Fibroblast of peridontal ligament (primary cell): ENCODE results near the gene BABAM2.
"Not testable (repeated sequence)": the region's sequence is repeated elsewhere in the genome, so short reads cannot be mapped to it uniquely, and the experiment has no call there.

ENCODE experiments used
- DNase-seq: peaks from one replicate; pipeline ENCODE4 v3.0.0-alpha.2; 2010; ENCODE audit errors: extremely low read depth

The BABAM2 gene

DNA sequence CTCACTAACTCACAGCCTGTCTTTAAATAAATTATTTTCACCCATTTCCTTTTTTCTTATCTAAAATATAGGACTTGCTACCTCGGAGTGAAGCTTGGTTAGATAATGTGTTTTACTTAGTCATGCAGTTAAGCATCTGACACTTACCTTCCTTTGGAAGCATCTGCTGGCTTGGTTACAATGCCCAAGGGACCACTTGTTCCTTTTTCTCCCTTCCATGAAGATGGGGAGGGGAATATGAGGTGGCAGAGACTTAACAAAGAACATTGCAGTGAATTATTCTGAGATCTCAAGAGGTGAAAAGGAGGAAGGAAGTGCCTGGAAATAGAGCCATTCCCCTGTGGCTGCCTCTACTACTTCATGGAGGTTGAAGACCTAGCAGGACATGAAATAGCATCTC is 356.8 kb downstream of the BABAM2 start:
- DNase-seq = no peak

- no peak for DNase-seq
These were observed 357.2 kb downstream of the BABAM2 start for GRCh38 chr2:28247734-28248133.

DNA sequence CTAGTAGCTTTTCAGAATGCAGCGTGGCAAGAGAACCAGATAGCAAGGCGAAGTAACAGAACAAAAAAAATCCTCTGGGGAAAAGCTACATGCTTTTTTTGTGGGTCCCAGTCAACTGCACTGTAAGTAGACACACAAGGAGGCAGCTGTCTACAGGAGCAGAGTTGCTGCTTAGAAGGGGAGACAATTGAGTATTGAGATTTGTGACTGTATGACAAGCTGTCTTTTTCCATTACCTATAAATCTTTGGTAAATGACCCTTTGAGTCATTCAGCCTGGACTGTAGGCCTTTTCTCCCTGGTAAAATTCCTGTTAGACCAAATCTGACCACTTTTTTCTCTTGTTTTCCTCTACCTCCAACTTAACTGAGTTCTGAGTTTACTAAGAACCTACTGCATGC is 358.0 kb downstream of the BABAM2 start:
- DNase-seq = no peak

DNA sequence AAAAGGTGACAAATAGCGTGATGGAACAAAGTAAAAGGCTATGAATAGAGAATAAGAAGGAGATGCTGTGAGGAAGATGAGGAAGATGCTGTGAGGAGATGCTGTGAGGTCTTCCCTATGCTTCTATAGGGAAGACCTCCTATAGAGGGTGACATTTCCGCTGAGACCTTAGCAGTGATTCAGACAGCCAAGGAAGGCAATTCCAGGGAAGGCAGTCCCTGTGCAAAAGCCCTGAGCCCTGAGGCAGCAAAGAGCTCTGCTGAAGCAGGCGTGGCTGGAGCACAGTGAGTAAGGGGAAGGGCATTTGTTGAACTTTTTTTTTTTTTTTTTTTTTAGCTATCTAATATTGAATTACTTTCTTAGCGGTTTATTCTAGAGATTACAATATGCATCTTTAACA is 359.5 kb downstream of the BABAM2 start:
- DNase-seq = peak; percentile 69

DNA sequence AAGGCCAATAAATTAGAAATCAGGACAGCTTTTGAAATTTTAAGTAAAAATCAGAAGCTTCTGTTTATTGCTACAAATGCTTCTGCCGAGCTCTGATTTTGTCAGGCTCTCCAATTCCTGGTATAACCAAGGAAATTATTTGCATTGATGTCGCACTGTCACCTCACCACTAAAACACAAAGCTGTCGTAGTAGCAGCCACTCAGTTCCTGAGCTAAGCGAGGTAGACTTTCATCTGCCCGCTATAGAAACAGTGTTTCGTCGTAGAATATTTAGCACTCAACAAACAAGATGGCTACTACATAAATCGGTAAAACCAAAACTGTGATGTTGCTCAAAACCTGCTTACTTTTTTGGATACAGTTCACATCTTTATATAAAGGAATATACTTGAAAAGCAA is 360.8 kb downstream of the BABAM2 start:
- DNase-seq = no peak

DNA sequence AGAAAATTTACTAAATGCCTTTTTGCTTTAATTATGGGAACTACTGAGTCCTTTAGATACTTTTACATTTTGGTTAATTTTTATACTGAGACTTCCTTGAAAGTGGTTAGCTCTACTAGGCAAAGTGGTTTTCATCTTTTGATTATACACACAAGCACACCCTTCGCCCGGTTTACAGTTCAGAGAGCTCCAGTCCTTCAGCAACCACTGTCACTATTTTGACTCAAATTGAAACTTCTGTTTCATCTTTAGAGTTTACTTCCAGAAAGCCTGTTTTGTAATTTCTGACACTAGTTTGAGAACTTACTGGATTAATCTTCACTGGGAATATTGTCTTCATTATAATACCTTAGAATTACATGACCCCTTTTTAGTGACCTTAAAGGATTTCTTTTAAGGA is 361.8 kb downstream of the BABAM2 start:
- no peak for DNase-seq

GRCh38 chr2:28253543-28253942 is 363.0 kb downstream of the BABAM2 start:
- DNase-seq = no peak

GRCh38 chr2:28255231-28255630 is 364.7 kb downstream of the BABAM2 start:
- not testable (repeated sequence) for DNase-seq

GRCh38 chr2:28257182-28257581 is 366.7 kb downstream of the BABAM2 start:
- no peak for DNase-seq

DNA sequence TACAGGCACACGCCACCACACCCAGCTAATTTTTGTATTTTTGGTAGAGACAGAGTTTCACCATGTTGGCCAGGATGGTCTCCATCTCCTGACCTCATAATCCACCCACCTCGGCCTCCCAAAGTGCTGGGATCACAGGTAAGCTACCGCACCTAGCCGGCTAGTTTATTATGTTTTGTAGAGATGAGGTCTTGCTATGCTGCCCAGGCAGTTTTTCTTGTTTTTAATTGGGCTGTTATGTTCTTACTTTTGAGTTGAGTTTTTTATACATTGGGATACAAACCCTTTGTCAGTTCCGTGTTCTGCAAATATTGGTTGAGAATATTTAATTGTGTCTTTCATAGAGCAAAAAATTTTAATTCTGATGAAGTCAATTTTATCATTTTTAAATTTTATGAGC is 368.7 kb downstream of the BABAM2 start:
- not testable (repeated sequence) for DNase-seq

DNA sequence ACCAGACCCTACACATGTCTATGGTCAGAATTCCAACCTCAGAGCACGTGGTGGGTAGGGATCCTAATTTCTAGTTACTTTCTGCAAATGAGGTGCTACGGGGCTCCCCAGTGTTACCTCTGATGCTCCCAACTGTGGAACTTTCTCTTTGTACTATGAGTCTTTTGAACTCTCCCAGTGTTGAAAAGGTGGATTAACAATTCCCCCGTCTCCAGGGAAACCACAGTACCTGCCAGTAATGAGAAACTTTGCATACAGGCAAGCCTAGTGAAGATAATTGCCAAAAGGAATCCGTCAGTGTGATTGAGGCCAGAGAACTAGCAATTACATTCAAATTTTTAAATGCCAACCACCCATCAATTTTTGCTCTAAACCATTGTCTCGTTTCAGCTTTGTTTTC is 373.2 kb downstream of the BABAM2 start:
- DNase-seq = no peak

- no peak for DNase-seq
These were observed 376.8 kb downstream of the BABAM2 start for GRCh38 chr2:28267282-28267681.

- DNase-seq = no peak
These were observed 377.9 kb downstream of the BABAM2 start for GRCh38 chr2:28268386-28268785.

DNA sequence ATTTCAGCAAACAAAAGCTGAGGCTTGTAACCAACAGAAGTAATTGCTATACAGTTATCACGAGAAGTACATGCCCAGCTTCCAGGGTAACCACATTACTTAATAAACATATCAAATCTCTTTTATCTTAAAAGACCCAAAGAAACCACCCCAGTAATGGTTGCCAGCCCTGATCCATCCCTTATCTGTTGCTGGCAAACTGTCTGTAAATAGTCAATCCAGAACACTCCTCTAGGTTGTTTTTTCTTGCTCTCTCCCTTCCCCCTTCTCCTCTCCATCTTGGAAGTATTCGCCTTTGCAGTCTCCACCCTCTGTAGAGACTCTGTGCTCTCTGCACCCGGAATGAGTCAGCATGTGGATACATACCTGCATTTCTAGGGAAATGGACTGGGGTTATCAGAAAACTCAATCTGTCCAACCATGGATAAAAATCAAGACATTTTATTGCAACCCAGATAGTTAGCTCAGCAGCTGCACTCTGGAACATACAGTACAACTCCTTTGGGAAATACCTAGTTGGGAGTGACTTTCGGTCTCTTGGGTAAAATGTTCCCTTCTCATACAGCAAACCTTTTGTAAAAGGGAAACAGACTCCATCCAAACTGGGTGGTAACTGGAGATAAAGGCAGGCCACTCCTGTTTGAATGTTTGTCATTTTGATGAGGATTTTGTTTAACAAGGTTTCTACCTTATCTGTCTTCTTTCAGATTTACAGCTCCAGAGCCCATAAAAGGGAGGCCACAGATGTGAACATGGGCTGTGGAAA is 378.7 kb downstream of the BABAM2 start:
- DNase-seq = no peak

DNA sequence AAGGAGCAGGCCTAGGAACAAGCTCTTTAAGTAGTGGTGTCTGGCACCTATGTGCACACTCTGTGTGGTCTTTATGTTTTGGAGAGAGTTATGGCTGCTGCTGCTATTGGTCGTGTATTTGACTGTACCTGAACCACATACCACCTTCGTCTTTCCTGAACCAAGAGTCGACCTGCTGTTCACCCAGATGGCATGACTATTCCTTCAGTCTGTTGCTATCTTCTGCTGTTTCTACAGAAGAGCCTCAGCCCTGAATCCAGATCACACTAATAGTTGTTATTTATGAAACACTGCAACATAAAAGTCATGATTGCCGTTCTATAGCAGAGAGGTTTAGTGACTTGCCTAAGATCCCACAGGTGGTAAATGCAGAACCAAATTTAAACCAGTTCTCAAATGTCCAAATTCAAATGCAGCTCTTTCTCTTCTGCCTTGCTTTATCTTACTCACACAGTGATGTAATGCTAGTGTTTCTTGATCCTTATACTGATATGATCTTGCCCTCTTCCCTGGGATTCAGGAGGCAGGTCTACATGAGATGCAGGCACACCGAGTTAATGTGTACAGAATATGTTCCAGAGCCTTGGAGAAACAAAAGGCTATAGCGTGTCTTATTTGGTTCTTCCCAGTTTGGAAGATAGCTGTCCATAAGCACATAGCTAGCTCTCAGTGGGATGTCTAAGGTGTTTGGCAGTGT is 380.1 kb downstream of the BABAM2 start:
- DNase-seq = no peak

GRCh38 chr2:28271231-28271918 is 380.8 kb downstream of the BABAM2 start:
- DNase-seq = no peak

DNA sequence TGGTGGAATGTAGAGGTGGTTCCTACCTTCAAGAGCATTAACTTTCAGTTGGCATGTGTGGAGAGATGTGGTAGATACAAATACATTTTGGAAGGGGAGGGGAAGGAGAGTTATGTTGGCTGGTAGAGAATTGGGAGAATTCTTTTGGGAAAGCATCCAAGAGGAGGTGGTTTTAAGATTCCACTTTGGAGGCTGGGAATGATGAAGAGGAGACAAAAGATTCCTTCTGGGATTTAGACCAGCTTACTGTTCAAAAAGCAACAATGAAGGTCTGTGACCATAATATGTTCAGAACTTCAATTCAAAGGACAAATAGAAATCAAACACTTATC is 381.4 kb downstream of the BABAM2 start:
- peak; percentile 73 for DNase-seq

DNA sequence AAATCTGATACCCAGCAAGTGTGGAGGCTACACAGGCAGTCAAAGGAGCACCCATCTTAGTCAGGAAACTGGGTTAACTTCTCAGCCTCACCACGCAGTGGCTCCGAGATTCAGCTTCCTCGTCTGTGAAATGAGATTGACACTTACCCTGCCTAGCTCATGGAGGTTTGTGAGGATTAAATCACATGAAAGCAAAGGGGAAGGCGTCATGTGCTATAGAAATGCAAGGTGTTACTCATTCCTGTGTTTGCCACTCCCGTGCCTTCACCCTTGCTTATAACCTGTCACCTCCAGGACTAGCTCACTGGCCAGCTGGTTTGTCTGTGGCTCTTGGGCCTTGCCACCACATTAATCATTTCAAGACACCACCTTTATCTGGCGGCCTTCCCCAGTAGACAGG is 383.2 kb downstream of the BABAM2 start:
- no peak for DNase-seq

DNA sequence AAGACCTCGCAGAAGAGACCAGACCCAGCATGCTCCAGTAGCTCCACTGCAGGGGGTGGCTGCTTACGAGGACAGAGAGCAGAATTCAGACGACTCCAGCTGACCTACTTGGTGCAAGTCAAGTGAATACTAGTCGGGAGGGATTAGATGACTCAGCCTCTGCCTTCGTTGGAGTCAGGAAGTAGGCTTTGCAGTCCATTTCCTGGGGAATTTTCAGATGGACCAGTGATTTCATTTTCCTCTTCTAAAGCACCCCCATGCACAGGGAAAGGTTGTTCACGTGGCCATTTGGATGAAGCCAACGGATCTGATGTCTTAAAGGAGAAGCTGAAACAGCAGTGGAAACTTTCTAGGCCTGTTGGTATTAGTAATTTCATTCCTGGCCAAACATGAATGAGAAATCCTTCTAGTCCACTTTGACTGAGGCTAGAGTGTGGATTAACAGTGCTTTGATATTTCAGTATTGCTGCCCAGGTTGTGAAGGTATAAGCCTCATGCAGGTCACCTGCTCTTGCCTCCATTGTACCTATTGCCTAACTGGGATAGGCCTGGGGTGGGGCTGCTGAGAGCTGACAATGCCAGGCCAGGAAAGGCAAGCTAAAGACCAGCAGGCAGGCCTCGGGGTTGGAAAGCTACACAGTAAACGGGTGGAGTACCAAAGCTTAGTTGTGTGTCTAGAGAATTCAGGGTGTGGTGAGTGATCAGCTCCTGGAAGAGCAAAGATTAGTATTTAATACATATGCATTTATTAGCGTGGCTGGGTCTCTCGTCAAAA is 384.6 kb downstream of the BABAM2 start:
- DNase-seq = peak; percentile 81

GRCh38 chr2:28276076-28276618 is 385.6 kb downstream of the BABAM2 start:
- peak; percentile 98 for DNase-seq

- no peak for DNase-seq
These were observed 386.3 kb downstream of the BABAM2 start for GRCh38 chr2:28276807-28277206.

DNA sequence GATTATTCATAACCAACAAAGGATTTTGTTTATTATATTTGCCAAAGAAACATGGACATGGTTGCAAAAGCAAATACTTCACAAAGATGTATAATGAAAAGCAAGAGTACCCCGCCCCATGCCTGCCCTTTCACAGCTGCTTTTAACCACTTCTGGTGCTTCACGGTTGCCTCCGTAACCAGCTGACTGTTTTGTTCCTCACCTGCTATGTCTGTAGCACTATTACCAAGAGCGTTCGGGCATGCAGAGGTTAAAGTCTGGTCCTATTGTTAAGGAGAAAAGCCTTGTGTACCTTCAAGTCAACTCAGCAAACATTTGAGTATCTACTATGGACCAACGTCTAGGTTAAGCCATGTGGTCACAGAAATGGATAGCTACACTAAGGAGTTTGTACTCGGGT is 386.9 kb downstream of the BABAM2 start:
- DNase-seq = no peak
